B cell (primary cell): ENCODE results near the gene PAPPA. TPM values are rescaled to one million over a fixed set of nuclear protein-coding genes. Genes with fewer than 3 reads are reported as not detected.

Experiments
- ATAC-seq: fragments of 200-7000 bp; cut with Tn5 transposase; one replicate; pipeline ENCODE4 v1.10.0; 2021; ENCODE audit warnings: low read depth, mild to moderate bottlenecking, moderate number of reproducible peaks, moderate library complexity
- CTCF ChIA-PET: fragments of 350-600 bp; sonication (Branson Sonifier 250); formaldehyde crosslinking; loops from one replicate; lab custom pipeline; 2021; ENCODE audit warnings: antibody characterized with exemption, inconsistent platforms; lab: Charles Lee
- POLR2A ChIA-PET: fragments of 350-600 bp; sonication (Branson Sonifier 250); formaldehyde crosslinking; loops from one replicate; lab custom pipeline; 2021; ENCODE audit warnings: antibody characterized with exemption; lab: Charles Lee
- DNase-seq: peaks from one replicate; pipeline ENCODE4 v3.0.0; 2013
- H2AFZ ChIP-seq: 2 replicates; pipeline ENCODE4 v1.6.1; 2012; ENCODE audit warnings: mild to moderate bottlenecking, low read depth, low read length; ENCODE audit not compliant: insufficient read depth, poor library complexity, severe bottlenecking
- H3K27ac ChIP-seq, 2 donors: 1 replicate in 1 of 2; 2 replicates in 1 of 2; pipeline ENCODE4 v1.5.1; 2012 to 2013; ENCODE audit warnings: low read length in 2 of 2, mild to moderate bottlenecking in 2 of 2, moderate library complexity in 1 of 2
- H3K27me3 ChIP-seq, 4 experiments: fragments of 200-600 bp in 1 of 4; sonication (generic) in 1 of 4; replicated peaks in 1 of 4; 1 replicate in 2 of 4; 2 replicates in 2 of 4; pipeline versions ENCODE4 v1.6.1 to v1.7.0; 2013 to 2016; ENCODE audit warnings: low read length in 3 of 4, mild to moderate bottlenecking in 2 of 4, mixed read lengths in 1 of 4, moderate library complexity in 1 of 4; ENCODE audit not compliant: insufficient read depth in 4 of 4, control insufficient read depth in 3 of 4; ENCODE audit errors: control extremely low read depth in 1 of 4
- H3K36me3 ChIP-seq, 2 experiments: replicated peaks in 1 of 2; 1 replicate in 1 of 2; 2 replicates in 1 of 2; pipeline versions ENCODE4 v1.6.1 to v1.7.1; 2013; ENCODE audit warnings: low read length in 1 of 2; ENCODE audit not compliant: insufficient read depth in 2 of 2, control insufficient read depth in 1 of 2; ENCODE audit errors: control extremely low read depth in 1 of 2, extremely low read depth in 1 of 2
- H3K4me1 ChIP-seq, 2 donors: fragments of 200-600 bp in 1 of 2; sonication (generic) in 1 of 2; 1 replicate in 1 of 2; 2 replicates in 1 of 2; pipeline versions ENCODE4 v1.5.1 to v1.6.1; 2013 to 2017; ENCODE audit warnings: low read length in 2 of 2; ENCODE audit not compliant: control insufficient read depth in 2 of 2, insufficient read depth in 2 of 2
- H3K4me2 ChIP-seq: replicated peaks from 2 replicates; pipeline ENCODE3; 2012; ENCODE audit warnings: mild to moderate bottlenecking, low read depth, low read length; ENCODE audit not compliant: poor library complexity, severe bottlenecking
- H3K4me3 ChIP-seq, 5 experiments: fragments of 200-600 bp in 1 of 5; sonication (generic) in 1 of 5; 1 replicate in 3 of 5; 2 replicates in 2 of 5; pipeline versions ENCODE4 v1.5.1 to v1.7.0; 2011 to 2016; ENCODE audit warnings: low read length in 4 of 5, mild to moderate bottlenecking in 4 of 5, low read depth in 2 of 5, control low read depth in 1 of 5, moderate library complexity in 1 of 5; ENCODE audit not compliant: insufficient read depth in 1 of 5; ENCODE audit errors: control extremely low read depth in 1 of 5, extremely low read depth in 1 of 5
- H3K79me2 ChIP-seq: fragments of 200-600 bp; sonication (generic); one replicate; pipeline ENCODE4 v1.6.0; 2016; ENCODE audit warnings: low read length; ENCODE audit not compliant: control insufficient read depth, insufficient read depth
- H3K9ac ChIP-seq: fragments of 200-600 bp; sonication (generic); 2 replicates; pipeline ENCODE4 v1.6.1; 2017; ENCODE audit warnings: mild to moderate bottlenecking, low read length, moderate library complexity
- H3K9me3 ChIP-seq, 3 donors: one replicate each; pipeline versions ENCODE4 v1.6.1 to v1.7.1; 2013; ENCODE audit warnings: low read length in 2 of 3; ENCODE audit not compliant: control insufficient read depth in 2 of 3, insufficient read depth in 1 of 3; ENCODE audit errors: control extremely low read depth in 1 of 3
- H4K20me1 ChIP-seq: 2 replicates; pipeline ENCODE4 v1.6.0; 2012; ENCODE audit warnings: mild to moderate bottlenecking, low read length; ENCODE audit not compliant: insufficient read depth, control insufficient read depth, poor library complexity, severe bottlenecking
- H3K27ac Mint-ChIP-seq: one replicate; pipeline ENCODE4 v1.8.0; 2021; ENCODE audit warnings: mixed read lengths
- H3K27me3 Mint-ChIP-seq: one replicate; pipeline ENCODE4 v1.8.0; 2021; ENCODE audit warnings: mixed read lengths
- H3K4me1 Mint-ChIP-seq: one replicate; pipeline ENCODE4 v1.8.0; 2021; ENCODE audit warnings: mixed read lengths
- H3K4me3 Mint-ChIP-seq: one replicate; pipeline ENCODE4 v1.8.0; 2021; ENCODE audit warnings: mixed read lengths
- H3K9me3 Mint-ChIP-seq: one replicate; pipeline ENCODE4 v1.8.0; 2022; ENCODE audit warnings: mixed read lengths; ENCODE audit not compliant: insufficient read depth
- EZH2 ChIP-seq: IDR thresholded peaks from 2 replicates; pipeline ENCODE4 v1.6.1; 2012; ENCODE audit warnings: borderline replicate concordance, low read depth, mild to moderate bottlenecking, moderate library complexity, low read length; ENCODE audit not compliant: insufficient read depth, poor library complexity, severe bottlenecking
- WGBS: methylation state at CpG from one replicate; pipeline ENCODE4 v1.1.5; 2013; ENCODE audit warnings: missing lambda C conversion rate; ENCODE audit not compliant: insufficient coverage; 5-methylcytosine and 5-hydroxymethylcytosine counted together
- intact Hi-C: fragments of 100-400 bp; cut with micrococcal nuclease; formaldehyde crosslinking; loops from one replicate; pipeline ENCODE4 v1.10.0; 2022
- polyA plus RNA-seq: library from polyadenylated mRNA; depleted of rRNA; stranded (reverse); fragments of >200 nt; gene quantifications from 2 replicates; pipeline ENCODE4 v1.2.3, GENCODE V29; 2012
- total RNA-seq, 2 donors: library from RNA; stranded (reverse); fragments of 120-200 nt in 1 of 2; gene quantifications; 1 replicate in 1 of 2; 2 replicates in 1 of 2; pipeline versions ENCODE4 v1.2.3 to v1.2.4, GENCODE V29; 2013 to 2022
- TF ChIP-seq, protein P1 (sequence below): fragments of 200-600 bp; IDR thresholded peaks from one replicate; pipeline ENCODE4 v1.8.0; 2022; ENCODE audit warnings: antibody characterized with exemption, mild to moderate bottlenecking

The PAPPA gene
- total and polyA plus RNA-seq, 2 donors (not counting 1 experiment from before 2014, with no cell fraction given) = not detected

- CTCF ChIA-PET = no interaction called here
- POLR2A ChIA-PET = no interaction called here
- no CpG with 5 or more reads among the region's 5 CpGs for WGBS
- H3K27ac ChIP-seq = no peak overlapping the region
- no peaks in the 10 kb centered on the region for H3K36me3 ChIP-seq
- H3K4me1 Mint-ChIP-seq = no peaks in the 10 kb centered on the region
- H3K79me2 ChIP-seq = no peaks in the 10 kb centered on the region
- no peak overlapping the region for H3K4me3 Mint-ChIP-seq
- H3K27me3 ChIP-seq = no peaks in the 10 kb centered on the region
- no peaks in the 10 kb centered on the region for H4K20me1 ChIP-seq
- H3K4me2 ChIP-seq = no peak overlapping the region
- no peak overlapping the region for H3K4me3 ChIP-seq
- H3K4me1 ChIP-seq = no peaks in the 10 kb centered on the region
- DNase-seq (no peak), ATAC-seq (no peak)
- no peaks in the 10 kb centered on the region for H3K9me3 Mint-ChIP-seq
- no peaks in the 10 kb centered on the region for H3K27me3 Mint-ChIP-seq
- TF ChIP-seq EZH2 = no peak
- TF ChIP-seq, protein P1, sequence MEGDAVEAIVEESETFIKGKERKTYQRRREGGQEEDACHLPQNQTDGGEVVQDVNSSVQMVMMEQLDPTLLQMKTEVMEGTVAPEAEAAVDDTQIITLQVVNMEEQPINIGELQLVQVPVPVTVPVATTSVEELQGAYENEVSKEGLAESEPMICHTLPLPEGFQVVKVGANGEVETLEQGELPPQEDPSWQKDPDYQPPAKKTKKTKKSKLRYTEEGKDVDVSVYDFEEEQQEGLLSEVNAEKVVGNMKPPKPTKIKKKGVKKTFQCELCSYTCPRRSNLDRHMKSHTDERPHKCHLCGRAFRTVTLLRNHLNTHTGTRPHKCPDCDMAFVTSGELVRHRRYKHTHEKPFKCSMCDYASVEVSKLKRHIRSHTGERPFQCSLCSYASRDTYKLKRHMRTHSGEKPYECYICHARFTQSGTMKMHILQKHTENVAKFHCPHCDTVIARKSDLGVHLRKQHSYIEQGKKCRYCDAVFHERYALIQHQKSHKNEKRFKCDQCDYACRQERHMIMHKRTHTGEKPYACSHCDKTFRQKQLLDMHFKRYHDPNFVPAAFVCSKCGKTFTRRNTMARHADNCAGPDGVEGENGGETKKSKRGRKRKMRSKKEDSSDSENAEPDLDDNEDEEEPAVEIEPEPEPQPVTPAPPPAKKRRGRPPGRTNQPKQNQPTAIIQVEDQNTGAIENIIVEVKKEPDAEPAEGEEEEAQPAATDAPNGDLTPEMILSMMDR = no peak
- intact Hi-C loops = no loop called here
- H3K27ac Mint-ChIP-seq = no peak overlapping the region
- no peak overlapping the region for H3K9ac ChIP-seq
- no peaks in the 10 kb centered on the region for H3K9me3 ChIP-seq
- H2AFZ ChIP-seq = no peak overlapping the region
Measured at GRCh38 chr9:116304761-116305160, 151.2 kb downstream of the PAPPA start.

DNA sequence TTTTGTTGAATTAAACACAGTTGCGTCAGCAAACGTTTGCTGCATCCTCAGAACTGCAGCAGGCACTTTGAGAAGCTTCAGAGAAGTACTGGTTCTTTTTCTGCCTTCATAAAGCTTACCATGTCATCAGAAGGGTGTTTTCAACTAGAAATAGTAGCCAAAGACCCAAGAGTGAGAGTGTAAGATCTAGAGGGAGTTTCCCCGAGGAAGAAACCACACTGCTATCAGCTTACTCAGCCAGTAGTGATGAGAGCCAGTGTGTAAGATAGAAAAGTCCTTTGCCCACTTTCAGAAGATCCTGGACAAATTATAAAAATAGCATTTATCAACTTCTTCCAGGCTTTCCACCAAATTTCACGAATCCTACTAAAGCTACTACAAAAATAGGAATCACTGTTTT, 154.5 kb downstream of the PAPPA start:
- Histone ChIP-seq H3K9ac (no peak overlapping the region), H4K20me1 (no peaks in the 10 kb centered on the region), H3K4me3 (no peak overlapping the region), H3K36me3 (no peaks in the 10 kb centered on the region), H3K27ac (no peak overlapping the region), H3K27me3 (no peaks in the 10 kb centered on the region), H3K4me1 (no peaks in the 10 kb centered on the region), H3K9me3 (no peaks in the 10 kb centered on the region), H3K4me2 (no peak overlapping the region), H3K79me2 (no peaks in the 10 kb centered on the region), H2AFZ (no peak overlapping the region)
- no peak for ATAC-seq
- Mint-ChIP-seq H3K27ac (no peak overlapping the region), H3K9me3 (no peaks in the 10 kb centered on the region), H3K27me3 (no peaks in the 10 kb centered on the region), H3K4me3 (no peak overlapping the region), H3K4me1 (no peaks in the 10 kb centered on the region)
- intact Hi-C loops = no loop called here
- no peak for DNase-seq
- POLR2A ChIA-PET = no interaction called here
- TF ChIP-seq, protein P1 = no peak
- no peak for TF ChIP-seq EZH2
- CTCF ChIA-PET = no interaction called here
- 61% methylated on average over 3 of the region's 4 CpGs for WGBS
